ENCODE data around the gene SDHB. TPM values are rescaled to one million over a fixed set of nuclear protein-coding genes. Genes with fewer than 3 reads are reported as not detected.

SDHB gene
- polyA plus RNA-seq, 1 of the 3 experiments (the other 2 are of a cell fraction), result 128 TPM

DNA sequence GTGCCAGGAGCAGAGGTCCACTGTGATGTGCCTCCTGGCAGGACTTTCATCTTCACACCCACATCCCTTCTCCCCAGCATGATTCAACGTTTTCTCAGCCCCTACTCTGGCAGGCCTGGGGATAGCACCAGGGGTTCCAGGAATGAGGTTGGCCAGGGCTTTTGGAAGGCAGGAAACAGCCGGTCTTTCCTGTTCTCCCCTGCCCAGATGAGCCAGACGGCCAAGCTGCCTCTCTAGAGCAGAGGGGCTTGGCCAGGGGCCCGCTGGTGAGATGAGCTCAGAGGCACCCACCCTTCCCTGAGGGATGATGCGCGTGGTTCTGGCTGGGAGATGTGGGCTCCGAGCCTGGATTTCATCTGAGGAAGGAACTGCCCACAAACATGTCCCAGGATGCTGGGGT lies 69.1 kb downstream of the SDHB start (continued):
- TF ChIP-seq, protein P1, sequence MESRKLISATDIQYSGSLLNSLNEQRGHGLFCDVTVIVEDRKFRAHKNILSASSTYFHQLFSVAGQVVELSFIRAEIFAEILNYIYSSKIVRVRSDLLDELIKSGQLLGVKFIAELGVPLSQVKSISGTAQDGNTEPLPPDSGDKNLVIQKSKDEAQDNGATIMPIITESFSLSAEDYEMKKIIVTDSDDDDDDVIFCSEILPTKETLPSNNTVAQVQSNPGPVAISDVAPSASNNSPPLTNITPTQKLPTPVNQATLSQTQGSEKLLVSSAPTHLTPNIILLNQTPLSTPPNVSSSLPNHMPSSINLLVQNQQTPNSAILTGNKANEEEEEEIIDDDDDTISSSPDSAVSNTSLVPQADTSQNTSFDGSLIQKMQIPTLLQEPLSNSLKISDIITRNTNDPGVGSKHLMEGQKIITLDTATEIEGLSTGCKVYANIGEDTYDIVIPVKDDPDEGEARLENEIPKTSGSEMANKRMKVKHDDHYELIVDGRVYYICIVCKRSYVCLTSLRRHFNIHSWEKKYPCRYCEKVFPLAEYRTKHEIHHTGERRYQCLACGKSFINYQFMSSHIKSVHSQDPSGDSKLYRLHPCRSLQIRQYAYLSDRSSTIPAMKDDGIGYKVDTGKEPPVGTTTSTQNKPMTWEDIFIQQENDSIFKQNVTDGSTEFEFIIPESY (IDR thresholded peaks at IDR 0.05; ENCODE audit: borderline replicate concordance, low read depth), result 0 out of 2 replicates have a peak, but pooled peaks have one; percentile 37
- TF ChIP-seq MXI1 (IDR thresholded peaks at IDR 0.05; ENCODE audit: low read depth, low read length) (no peak), NFIC (IDR thresholded peaks at IDR 0.05; ENCODE audit: borderline replicate concordance) (peak; percentile 93), PBX3 (IDR thresholded peaks at IDR 0.05) (no peak; the same call in 1 of the 2 replicates), TEAD4 (IDR thresholded peaks at IDR 0.05; ENCODE audit: borderline replicate concordance, insufficient read depth) (no peak), FOXM1 (IDR thresholded peaks at IDR 0.05; ENCODE audit: low read depth) (no peak), USF2 (IDR thresholded peaks at IDR 0.05; ENCODE audit: borderline replicate concordance, low read depth, low read length) (no peak), MAX (IDR thresholded peaks at IDR 0.05; ENCODE audit: low read depth) (peak; percentile 77)

DNA sequence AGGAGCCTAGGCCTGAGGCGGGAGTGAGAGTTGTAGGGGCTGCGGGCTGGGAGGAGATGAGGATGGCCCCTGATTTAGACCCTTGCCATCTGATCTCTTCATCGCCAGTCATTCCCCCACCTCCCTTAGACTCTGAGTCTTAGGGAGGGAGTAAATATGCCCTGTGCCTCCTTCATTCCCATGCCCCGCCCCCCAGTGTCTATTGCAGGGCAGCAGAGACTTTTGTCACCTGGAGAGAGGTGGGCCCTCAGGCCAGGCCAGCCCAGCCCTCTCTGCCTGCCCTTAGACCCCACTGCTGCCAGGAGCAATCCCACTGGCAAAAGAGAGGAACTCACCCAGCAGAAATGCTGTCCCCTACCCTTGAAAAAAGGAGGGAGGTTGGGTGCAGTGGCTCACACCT lies 70.2 kb downstream of the SDHB start:
- Histone ChIP-seq H4K20me1 (ENCODE audit: insufficient read depth) (peaks cover 4% of the 10 kb centered on the region; the same call in 1 of the 2 replicates), H3K36me3 (replicated peaks in 1 of 2; ENCODE audit: control insufficient read depth in 1 of 2, insufficient read depth in 2 of 2, low read length in 1 of 2) (peaks cover 3 to 8% of the 10 kb centered on the region in 2 experiments), H3K9me2 (no peaks in the 10 kb centered on the region), H3F3A (replicated peaks; ENCODE audit: insufficient read depth) (peaks cover 19% of the 10 kb centered on the region), H3K4me1 (ENCODE audit: control insufficient read depth in 1 of 2, insufficient read depth in 2 of 2, low read depth in 1 of 2, low read length in 1 of 2) (peaks cover 23% of the 10 kb centered on the region in 2 experiments; a peak in 2 of 4 replicates), H3K9me3 (no peaks in the 10 kb centered on the region), H3K27me3 (ENCODE audit: insufficient read depth) (no peaks in the 10 kb centered on the region), H3K9ac (peak overlapping the region; percentile 5; the same call in 1 of the 2 replicates), H3K4me2 (no peak overlapping the region), H3K27ac (ENCODE audit: low read depth in 2 of 2, low read length in 1 of 2) (peak overlapping the region in 1 of 2 experiments; percentile 79; a peak in 1 of 4 replicates), H2AFZ (ENCODE audit: low read depth) (no peak overlapping the region), H3K79me2 (ENCODE audit: insufficient read depth) (peaks cover 20% of the 10 kb centered on the region), H3K4me3 (ENCODE audit: low read depth in 2 of 2, low read length in 1 of 2) (no peak overlapping the region)
- 84% methylated on average over 3 of the region's 4 CpGs for WGBS (ENCODE audit: low lambda C conversion rate)
- POLR2A ChIA-PET, result no interaction called here
- CTCF ChIA-PET, result interaction anchor here (1.3 to 2.2 kb wide), 3 partner anchors 16 to 63 kb away, joined by 3 to 12 read pairs (median 4); no protein-coding TSS in a partner anchor
- DNase-seq, result no peak
- TF ChIP-seq RFX5 (IDR thresholded peaks at IDR 0.05; ENCODE audit: low read length) (no peak), RXRA (IDR thresholded peaks at IDR 0.05; ENCODE audit: borderline replicate concordance, low read depth) (no peak), GABPA (IDR thresholded peaks at IDR 0.05; ENCODE audit: low read depth) (no peak), ELF1 (IDR thresholded peaks at IDR 0.05) (no peak), RAD21 (IDR thresholded peaks at IDR 0.05; ENCODE audit: low read length) (no peak), FOSL2 (IDR thresholded peaks at IDR 0.05; ENCODE audit: borderline replicate concordance, low read depth) (no peak), FOXJ3 (CRISPR knock-in tag; IDR thresholded peaks at IDR 0.05) (no peak), JUND (IDR thresholded peaks at IDR 0.05) (no peak), SIN3A (IDR thresholded peaks at IDR 0.05; ENCODE audit: borderline replicate concordance, low read depth, low read length) (no peak), GATA2 (CRISPR knock-in tag; IDR thresholded peaks at IDR 0.05) (no peak), PBX3 (IDR thresholded peaks at IDR 0.05) (no peak), TCF12 (IDR thresholded peaks at IDR 0.05) (no peak), FOXM1 (IDR thresholded peaks at IDR 0.05; ENCODE audit: low read depth) (no peak)
- TF ChIP-seq, protein P2, sequence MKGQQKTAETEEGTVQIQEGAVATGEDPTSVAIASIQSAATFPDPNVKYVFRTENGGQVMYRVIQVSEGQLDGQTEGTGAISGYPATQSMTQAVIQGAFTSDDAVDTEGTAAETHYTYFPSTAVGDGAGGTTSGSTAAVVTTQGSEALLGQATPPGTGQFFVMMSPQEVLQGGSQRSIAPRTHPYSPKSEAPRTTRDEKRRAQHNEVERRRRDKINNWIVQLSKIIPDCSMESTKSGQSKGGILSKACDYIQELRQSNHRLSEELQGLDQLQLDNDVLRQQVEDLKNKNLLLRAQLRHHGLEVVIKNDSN (IDR thresholded peaks at IDR 0.05; ENCODE audit: borderline replicate concordance, low read depth), result no peak
- TF ChIP-seq, protein P3, sequence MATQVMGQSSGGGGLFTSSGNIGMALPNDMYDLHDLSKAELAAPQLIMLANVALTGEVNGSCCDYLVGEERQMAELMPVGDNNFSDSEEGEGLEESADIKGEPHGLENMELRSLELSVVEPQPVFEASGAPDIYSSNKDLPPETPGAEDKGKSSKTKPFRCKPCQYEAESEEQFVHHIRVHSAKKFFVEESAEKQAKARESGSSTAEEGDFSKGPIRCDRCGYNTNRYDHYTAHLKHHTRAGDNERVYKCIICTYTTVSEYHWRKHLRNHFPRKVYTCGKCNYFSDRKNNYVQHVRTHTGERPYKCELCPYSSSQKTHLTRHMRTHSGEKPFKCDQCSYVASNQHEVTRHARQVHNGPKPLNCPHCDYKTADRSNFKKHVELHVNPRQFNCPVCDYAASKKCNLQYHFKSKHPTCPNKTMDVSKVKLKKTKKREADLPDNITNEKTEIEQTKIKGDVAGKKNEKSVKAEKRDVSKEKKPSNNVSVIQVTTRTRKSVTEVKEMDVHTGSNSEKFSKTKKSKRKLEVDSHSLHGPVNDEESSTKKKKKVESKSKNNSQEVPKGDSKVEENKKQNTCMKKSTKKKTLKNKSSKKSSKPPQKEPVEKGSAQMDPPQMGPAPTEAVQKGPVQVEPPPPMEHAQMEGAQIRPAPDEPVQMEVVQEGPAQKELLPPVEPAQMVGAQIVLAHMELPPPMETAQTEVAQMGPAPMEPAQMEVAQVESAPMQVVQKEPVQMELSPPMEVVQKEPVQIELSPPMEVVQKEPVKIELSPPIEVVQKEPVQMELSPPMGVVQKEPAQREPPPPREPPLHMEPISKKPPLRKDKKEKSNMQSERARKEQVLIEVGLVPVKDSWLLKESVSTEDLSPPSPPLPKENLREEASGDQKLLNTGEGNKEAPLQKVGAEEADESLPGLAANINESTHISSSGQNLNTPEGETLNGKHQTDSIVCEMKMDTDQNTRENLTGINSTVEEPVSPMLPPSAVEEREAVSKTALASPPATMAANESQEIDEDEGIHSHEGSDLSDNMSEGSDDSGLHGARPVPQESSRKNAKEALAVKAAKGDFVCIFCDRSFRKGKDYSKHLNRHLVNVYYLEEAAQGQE (IDR thresholded peaks at IDR 0.05; ENCODE audit: low read depth, low read length), result no peak
